Inflammatory macrophage treated with lipopolysaccharide for 1 hour (primary cell): ENCODE results near the gene KDF1.

Experiments used
- DNase-seq, 2 donors: peaks; one replicate each; pipeline ENCODE4 v3.0.0-alpha.2; 2020 to 2022

KDF1 gene

GRCh38 chr1:26913389-26913753, 46.9 kb downstream of the KDF1 start:
- no peak for DNase-seq

- no peak for DNase-seq
Observed at GRCh38 chr1:26912147-26912490, 48.1 kb downstream of the KDF1 start.

- DNase-seq: no peak
Observed at GRCh38 chr1:26911399-26912146, 48.7 kb downstream of the KDF1 start.

- no peak for DNase-seq
Observed at GRCh38 chr1:26910343-26911160, 49.7 kb downstream of the KDF1 start.

- no peak for DNase-seq
Observed at GRCh38 chr1:26909951-26910342, 50.3 kb downstream of the KDF1 start.

- DNase-seq: no peak
Observed at GRCh38 chr1:26907071-26907917, 53.0 kb downstream of the KDF1 start.

- DNase-seq: no peak
Observed at GRCh38 chr1:26900815-26901511, 59.3 kb downstream of the KDF1 start.

- peak; percentile 82 to 93 for DNase-seq
Observed at GRCh38 chr1:26900001-26900814, 60.1 kb downstream of the KDF1 start, which contains the start of gene GPATCH3. Gene GPATCH3 (minus strand): TSS chr1:26900467. CDS start chr1:26900442, 25 bp downstream.
